COLO829 (cell line): ENCODE measurements around the gene MDM2.

Experiments used
- DNase-seq: peaks from one replicate; pipeline ENCODE4 v3.0.0; 2012; ENCODE audit warnings: low spot score

Gene MDM2

DNA sequence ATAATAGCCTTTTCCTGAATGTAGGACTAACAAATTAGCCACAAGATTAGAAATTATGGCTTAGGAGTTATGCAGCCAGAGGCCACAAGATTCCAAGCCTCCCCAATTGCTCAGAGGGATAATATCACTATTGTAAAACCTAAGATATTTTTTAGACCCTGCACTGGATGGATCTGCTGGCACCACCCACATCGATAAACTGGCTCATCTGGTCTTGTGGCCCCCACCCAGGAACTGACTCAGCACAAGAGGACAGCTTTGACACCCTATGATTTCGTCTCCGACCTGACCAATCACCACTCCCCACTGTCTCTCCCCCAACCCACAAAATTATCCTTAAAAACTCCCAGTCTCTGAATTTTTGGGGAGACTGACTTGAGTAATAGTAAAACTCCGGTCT is 70.3 kb downstream of the MDM2 start:
- DNase-seq = no peak

- no peak for DNase-seq
These were observed 70.9 kb downstream of the MDM2 start for GRCh38 chr12:68878846-68879245.

- no peak for DNase-seq
These were observed 72.8 kb downstream of the MDM2 start for GRCh38 chr12:68880660-68881325.

- no peak for DNase-seq
These were observed 74.4 kb downstream of the MDM2 start for GRCh38 chr12:68882251-68882964.

DNA sequence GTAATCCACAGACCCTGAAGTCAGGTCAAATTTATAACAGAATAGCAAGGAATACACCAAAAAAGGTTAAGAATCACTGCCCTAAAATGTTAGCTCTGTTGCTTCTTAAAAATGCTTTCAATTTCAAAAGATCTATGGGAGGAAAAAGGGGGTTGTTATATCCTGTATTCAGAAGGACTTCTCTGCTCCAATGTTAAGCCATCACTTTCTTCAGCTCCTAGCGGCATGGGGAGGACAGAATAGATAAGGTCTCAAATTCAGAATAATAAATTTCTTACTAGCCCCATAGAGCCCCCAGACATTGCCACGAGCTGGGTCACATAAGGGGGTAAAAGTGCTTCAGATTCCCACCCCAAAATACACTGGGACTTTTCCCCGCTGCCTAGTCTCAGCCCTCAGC is 75.2 kb downstream of the MDM2 start:
- no peak for DNase-seq

GRCh38 chr12:68884251-68884650 is 76.3 kb downstream of the MDM2 start:
- DNase-seq = no peak

DNA sequence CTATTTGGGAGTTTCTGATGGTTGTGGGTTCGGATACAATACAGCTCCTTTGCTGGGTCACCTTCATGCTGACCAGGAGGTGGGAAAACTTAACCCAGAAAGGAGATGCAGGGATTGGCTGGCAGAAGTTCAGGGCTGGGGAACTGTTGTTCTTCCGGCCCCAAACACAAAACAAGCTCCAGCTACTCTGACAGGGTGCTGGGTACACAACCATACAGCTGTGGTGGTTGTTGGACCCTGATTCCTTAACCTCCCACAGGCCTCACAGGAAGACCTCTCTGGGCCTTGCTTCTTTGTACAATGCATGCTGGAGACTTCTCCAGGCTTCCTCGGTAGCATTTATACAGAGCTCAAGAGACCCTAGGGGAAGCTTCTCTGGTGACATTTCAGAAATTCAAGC is 77.4 kb downstream of the MDM2 start:
- DNase-seq = no peak

GRCh38 chr12:68886636-68887572 is 78.9 kb downstream of the MDM2 start:
- DNase-seq = no peak

DNA sequence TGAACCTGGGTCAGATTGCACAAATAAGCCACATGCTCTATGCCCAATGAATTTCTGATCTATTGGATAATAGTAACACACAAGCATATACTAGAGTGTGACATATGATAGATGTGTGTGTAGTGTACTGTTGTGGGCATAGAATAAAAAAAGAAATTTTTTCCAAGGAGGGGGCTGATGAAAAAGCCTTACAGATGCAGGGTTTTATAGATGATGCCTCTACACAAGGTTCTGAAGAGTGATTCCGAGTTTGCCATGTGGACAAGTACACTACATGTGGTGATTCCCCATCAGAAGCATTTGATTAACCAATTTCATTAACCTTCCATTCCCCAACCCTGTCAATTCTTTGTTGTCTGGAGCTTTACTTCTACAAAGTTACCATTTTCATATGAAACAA is 79.7 kb downstream of the MDM2 start:
- no peak for DNase-seq

DNA sequence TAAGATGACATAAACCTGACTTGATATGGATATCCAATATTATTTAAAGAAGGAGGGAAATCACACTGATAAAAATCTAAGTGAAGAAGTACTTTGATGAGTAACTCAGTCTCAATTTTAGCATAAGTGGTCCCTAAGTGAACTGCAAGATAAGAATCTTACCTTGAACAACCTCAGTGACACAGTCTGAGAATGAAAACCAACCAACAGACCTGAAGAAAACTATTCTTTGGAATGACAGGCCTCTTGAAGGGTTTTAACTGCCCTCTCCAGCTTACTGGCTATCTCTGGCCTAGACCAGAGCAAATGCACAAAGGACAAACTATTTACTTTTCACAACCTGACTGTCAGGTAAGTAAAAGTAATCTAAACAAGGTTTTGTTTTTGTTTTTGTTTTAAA is 80.3 kb downstream of the MDM2 start:
- DNase-seq = no peak

- no peak for DNase-seq
These were observed 82.7 kb downstream of the MDM2 start for GRCh38 chr12:68890701-68891113.

- DNase-seq = no peak
These were observed 83.2 kb downstream of the MDM2 start for GRCh38 chr12:68891141-68891540.

- no peak for DNase-seq
These were observed 85.2 kb downstream of the MDM2 start for GRCh38 chr12:68893201-68893600.

DNA sequence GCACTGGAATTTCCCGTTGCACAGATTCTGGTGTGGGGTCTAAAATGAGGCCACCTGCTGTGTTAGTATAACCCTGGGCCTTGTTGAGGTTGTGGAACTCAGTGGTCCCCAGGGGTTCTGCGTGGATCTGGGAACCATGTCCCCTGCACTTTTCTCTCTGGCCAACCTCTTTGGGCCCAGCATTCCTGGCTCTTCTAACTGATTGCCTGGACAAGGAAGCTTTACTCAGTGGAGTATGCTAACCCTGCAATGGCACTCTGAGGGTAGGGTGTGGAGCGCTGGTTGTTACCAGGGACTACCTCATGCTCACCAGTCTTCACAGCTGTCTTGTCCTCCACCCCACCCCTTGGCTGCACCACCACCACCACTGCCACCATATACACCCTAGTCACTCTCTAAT is 85.8 kb downstream of the MDM2 start:
- DNase-seq = no peak

DNA sequence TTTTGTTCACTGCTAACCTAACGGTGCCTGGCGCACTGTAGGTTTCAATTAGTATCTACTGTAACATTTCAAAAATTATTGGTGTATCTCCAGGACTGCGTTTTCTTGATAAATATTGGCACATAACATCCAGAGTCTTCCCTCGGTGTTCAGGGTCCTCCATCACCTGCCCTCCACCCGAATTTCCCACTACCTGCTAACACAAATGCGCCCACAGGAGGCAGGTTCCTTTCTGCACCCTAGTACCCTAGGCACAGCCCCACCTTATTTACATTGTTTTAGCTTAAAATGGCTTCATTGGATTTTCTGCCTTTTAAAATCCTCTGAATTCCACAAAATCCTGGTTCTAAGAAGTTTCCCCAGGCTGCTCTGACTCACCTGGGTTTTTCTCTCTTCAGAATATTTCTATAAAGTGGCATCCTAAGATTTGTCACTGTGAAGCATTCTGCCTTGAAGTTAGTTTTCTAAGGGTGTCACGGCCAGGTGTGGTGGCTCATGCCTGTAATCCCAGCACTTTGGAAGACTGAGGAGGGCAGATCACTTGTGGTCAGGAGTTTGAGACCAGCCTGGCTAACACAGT is 86.4 kb downstream of the MDM2 start:
- no peak for DNase-seq

GRCh38 chr12:68896881-68897540 is 89.0 kb downstream of the MDM2 start:
- DNase-seq = no peak

- DNase-seq = peak; percentile 38
These were observed 91.3 kb downstream of the MDM2 start for GRCh38 chr12:68899251-68899771.

- no peak for DNase-seq
These were observed 92.3 kb downstream of the MDM2 start for GRCh38 chr12:68900241-68900640.
